Dedifferentiated amniotic fluid mesenchymal stem cell (primary cell): Measurements from ENCODE around the gene PCDHB1.
"Not testable (repeated sequence)": the region's sequence is repeated elsewhere in the genome, so short reads cannot be mapped to it uniquely, and the experiment has no call there.

ENCODE experiments used
- DNase-seq: peaks from one replicate; pipeline ENCODE4 v3.0.0-alpha.2; 2016; ENCODE audit errors: extremely low spot score

Gene PCDHB1

DNA sequence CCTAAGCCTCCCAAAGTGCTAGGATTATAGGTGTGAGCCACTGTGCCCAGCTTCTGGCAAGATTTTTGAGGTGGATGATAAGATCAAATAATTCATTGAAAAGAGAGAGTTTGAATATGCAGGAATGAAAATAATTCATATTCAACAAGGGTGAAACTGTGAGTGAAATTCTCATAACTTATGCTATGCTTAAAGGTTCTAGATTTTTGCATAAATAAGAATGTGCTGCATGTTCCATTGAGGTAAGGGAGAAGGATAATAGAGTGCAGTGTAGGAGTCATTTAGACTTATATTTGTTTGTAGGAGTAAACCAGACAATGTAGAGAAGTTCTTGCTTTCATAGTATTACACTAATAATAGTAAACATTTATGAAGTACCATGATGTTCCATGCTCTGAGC lies 31.1 kb downstream of the PCDHB1 start:
- DNase-seq, result no peak

DNA sequence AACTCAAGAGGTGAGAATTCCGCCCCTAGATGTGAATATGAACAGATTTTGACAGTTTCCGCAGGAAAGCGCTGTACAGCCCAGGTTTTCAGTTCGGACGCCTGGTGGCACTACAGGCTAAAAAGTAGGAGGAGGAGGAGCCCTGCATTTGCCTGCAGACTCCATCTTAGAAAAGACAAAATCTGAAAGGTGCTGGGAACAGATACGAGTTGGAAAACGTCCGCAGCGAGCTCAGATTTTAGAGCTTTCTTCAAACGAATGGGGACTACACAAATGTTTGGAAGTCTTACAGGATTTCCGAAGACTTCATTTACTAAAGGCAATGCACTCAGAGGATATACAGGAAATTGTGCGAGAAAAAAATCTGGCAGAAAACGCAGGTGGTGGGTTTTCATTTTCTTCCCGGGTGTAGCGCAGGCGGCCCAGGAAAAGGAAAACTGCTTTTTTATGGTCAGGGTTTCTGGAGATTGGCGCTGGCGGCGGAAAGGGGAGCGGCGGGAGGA lies 33.4 kb downstream of the PCDHB1 start:
- DNase-seq, result no peak

DNA sequence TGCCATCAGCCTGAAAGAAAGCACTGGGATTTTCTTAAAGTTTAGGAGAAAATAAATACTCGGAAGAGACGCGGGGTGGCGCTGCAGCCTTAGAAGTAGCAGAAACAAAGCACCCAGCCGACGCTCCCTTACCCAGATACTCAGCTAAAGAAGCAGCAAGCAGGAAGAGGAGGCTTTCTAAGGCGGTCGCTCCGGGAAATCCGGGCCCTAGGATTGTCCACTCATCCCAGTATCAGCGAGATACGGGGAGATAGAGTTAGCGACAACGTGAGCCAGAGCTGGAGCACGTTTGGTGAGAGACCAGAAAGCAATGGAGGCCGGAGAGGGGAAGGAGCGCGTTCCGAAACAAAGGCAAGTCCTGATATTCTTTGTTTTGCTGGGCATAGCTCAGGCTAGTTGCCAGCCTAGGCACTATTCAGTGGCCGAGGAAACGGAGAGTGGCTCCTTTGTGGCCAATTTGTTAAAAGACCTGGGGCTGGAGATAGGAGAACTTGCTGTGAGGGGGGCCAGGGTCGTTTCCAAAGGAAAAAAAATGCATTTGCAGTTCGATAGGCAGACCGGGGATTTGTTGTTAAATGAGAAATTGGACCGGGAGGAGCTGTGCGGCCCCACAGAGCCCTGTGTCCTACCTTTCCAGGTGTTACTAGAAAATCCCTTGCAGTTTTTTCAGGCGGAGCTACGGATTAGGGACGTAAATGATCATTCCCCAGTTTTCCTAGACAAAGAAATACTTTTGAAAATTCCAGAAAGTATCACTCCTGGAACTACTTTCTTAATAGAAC lies 43.5 kb downstream of the PCDHB1 start, which contains the start of gene PCDHB2:
Gene PCDHB2, plus strand, starts transcription at position 135 of the 782 bp plus-strand sequence. Its CDS starts 176 bp downstream, at position 311.
- no peak for DNase-seq

DNA sequence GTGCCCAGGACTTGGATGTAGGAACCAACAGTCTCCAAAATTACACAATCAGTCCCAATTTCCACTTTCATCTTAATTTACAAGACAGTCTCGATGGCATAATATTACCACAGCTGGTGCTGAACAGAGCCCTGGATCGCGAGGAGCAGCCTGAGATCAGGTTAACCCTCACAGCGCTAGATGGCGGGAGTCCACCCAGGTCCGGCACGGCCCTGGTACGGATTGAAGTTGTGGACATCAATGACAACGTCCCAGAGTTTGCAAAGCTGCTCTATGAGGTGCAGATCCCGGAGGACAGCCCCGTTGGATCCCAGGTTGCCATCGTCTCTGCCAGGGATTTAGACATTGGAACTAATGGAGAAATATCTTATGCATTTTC lies 44.1 kb downstream of the PCDHB1 start:
- DNase-seq, result no peak

DNA sequence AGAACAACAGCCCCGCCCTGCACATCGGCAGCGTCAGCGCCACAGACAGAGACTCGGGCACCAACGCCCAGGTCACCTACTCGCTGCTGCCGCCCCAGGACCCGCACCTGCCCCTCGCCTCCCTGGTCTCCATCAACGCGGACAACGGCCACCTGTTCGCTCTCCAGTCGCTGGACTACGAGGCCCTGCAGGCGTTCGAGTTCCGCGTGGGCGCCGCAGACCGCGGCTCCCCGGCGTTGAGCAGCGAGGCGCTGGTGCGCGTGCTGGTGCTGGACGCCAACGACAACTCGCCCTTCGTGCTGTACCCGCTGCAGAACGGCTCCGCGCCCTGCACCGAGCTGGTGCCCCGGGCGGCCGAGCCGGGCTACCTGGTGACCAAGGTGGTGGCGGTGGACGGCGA lies 45.0 kb downstream of the PCDHB1 start:
- DNase-seq, result not testable (repeated sequence)

DNA sequence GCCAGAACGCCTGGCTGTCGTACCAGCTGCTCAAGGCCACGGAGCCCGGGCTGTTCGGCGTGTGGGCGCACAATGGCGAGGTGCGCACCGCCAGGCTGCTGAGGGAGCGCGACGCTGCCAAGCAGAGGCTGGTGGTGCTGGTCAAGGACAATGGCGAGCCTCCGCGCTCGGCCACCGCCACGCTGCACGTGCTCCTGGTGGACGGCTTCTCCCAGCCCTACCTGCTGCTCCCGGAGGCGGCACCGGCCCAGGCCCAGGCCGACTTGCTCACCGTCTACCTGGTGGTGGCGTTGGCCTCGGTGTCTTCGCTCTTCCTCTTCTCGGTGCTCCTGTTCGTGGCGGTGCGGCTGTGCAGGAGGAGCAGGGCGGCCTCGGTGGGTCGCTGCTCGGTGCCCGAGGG lies 45.4 kb downstream of the PCDHB1 start:
- DNase-seq, result not testable (repeated sequence)

DNA sequence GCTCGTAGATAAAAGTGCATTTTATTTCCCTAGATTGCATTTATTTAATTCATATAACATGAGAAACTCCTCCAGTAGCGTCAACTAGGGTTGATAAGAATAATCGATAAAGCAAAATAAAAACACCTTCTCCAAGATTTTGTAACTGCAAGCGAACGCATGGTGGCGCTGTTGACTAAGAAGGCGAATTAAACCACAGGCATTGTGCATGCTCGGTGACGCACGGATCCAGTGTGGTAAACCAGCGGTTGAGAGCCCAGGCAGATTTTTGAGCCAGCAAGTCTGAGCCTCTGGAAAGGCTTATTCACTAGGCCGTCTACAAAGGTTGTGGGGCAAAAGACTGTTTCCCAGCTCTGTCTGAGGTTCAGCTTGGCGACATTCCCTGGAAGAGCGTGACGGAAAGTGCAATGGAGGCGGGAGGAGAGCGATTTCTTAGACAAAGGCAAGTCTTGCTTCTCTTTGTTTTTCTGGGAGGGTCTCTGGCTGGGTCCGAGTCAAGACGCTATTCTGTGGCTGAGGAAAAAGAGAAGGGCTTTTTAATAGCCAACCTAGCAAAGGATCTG lies 49.1 kb downstream of the PCDHB1 start, which contains the start of gene PCDHB3:
Gene PCDHB3, plus strand, starts transcription at position 231 of the 563 bp plus-strand sequence. Its CDS starts 177 bp downstream, at position 408.
- DNase-seq, result no peak

DNA sequence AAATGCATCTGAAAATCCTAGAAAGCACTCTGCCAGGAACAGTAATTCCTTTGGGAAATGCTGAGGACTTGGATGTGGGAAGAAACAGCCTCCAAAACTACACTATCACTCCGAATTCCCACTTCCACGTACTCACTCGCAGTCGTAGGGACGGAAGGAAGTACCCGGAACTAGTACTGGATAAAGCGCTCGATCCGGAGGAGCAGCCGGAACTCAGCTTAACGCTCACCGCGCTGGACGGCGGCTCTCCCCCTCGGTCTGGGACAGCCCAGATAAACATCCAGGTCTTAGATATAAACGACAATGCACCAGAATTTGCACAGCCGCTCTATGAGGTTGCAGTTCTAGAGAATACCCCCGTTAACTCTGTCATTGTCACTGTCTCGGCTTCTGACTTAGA lies 49.9 kb downstream of the PCDHB1 start:
- DNase-seq, result no peak

DNA sequence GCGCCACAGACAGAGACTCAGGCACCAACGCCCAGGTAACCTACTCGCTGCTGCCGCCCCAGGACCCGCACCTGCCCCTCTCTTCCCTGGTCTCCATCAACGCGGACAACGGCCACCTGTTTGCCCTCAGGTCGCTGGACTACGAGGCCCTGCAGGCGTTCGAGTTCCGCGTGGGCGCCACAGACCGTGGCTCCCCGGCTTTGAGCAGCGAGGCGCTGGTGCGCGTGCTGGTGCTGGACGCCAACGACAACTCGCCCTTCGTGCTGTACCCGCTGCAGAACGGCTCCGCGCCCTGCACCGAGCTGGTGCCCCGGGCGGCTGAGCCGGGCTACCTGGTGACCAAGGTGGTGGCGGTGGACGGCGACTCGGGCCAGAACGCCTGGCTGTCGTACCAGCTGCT lies 50.9 kb downstream of the PCDHB1 start:
- DNase-seq, result not testable (repeated sequence)

DNA sequence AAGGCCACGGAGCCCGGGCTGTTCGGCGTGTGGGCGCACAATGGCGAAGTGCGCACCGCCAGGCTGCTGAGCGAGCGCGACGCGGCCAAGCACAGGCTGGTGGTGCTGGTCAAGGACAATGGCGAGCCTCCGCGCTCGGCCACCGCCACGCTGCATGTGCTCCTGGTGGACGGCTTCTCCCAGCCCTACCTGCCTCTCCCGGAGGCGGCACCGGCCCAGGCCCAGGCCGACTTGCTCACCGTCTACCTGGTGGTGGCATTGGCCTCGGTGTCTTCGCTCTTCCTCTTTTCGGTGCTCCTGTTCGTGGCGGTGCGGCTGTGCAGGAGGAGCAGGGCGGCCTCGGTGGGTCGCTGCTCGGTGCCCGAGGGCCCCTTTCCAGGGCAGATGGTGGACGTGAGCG lies 51.3 kb downstream of the PCDHB1 start:
- not testable (repeated sequence) for DNase-seq

DNA sequence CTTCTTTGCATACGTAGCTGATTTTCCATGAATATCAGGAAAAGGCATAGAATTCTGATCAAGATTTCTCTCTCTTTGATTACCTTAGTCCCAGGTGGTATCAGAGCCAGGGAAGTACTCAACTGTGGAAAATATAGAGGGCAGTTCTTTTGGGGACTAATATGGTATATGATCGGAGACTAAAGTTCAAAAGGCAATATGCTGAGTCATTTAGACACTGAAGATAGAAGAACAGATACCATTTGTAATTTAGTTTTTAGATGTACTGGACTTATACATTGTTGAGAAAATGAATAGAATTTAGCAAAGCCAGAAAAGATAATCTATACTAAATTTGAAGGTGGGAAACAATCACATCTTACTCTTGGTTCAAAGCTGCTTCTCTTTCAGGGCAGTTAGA lies 54.2 kb downstream of the PCDHB1 start:
- DNase-seq, result no peak
